ENCODE results near the gene AMY2B. TPM values are rescaled to one million over a fixed set of nuclear protein-coding genes. Genes with fewer than 3 reads are reported as not detected.

The AMY2B gene
- total and polyA plus RNA-seq, 2 of the 4 experiments (the other 2 are of a cell fraction), result 0.72 to 1.7 TPM

- H2BK20ac ChIP-seq (ENCODE audit: low read depth, low read length), result no peak overlapping the region
- dilution Hi-C loops (cut with HindIII; ENCODE audit: low sequenced_read_pairs, unreplicated experiment) (no loop called here), in situ Hi-C loops (cut with MboI; ENCODE audit: low sequenced_read_pairs) (no loop called here), intact Hi-C loops (cut with micrococcal nuclease) (no loop called here)
- H3K9me3 ChIP-seq (ENCODE audit: control insufficient read depth, insufficient read depth, low read length), result no peaks in the 10 kb centered on the region
- no peak overlapping the region for H3K4ac ChIP-seq (ENCODE audit: low read depth, low read length)
- no peak for TF ChIP-seq RAD21 (IDR thresholded peaks at IDR 0.05; ENCODE audit: low read length)
- TF ChIP-seq MXI1 (IDR thresholded peaks at IDR 0.05; ENCODE audit: borderline replicate concordance, low read depth, low read length), result no peak
- no peak for TF ChIP-seq CEBPB (IDR thresholded peaks at IDR 0.05; ENCODE audit: low read depth, low read length)
- TF ChIP-seq RFX5 (IDR thresholded peaks at IDR 0.05; ENCODE audit: low read depth, low read length), result no peak
- TF ChIP-seq, protein P1, sequence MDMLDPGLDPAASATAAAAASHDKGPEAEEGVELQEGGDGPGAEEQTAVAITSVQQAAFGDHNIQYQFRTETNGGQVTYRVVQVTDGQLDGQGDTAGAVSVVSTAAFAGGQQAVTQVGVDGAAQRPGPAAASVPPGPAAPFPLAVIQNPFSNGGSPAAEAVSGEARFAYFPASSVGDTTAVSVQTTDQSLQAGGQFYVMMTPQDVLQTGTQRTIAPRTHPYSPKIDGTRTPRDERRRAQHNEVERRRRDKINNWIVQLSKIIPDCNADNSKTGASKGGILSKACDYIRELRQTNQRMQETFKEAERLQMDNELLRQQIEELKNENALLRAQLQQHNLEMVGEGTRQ (IDR thresholded peaks at IDR 0.05; ENCODE audit: low read depth, low read length), result no peak
- TF ChIP-seq ELK1 (IDR thresholded peaks at IDR 0.05; ENCODE audit: borderline replicate concordance, low read depth, low read length), result no peak
- TF ChIP-seq MAFK (IDR thresholded peaks at IDR 0.05; ENCODE audit: low read depth, low read length), result no peak
- TF ChIP-seq BHLHE40 (IDR thresholded peaks at IDR 0.05; ENCODE audit: low read depth, low read length), result no peak
- no TSS peak for BruUV-seq (replicated peaks)
- H3K23ac ChIP-seq (ENCODE audit: low read depth, low read length), result no peak overlapping the region
- no peaks in the 10 kb centered on the region for H3K36me3 ChIP-seq (ENCODE audit: control insufficient read depth, insufficient read depth, low read length)
- no peaks in the 10 kb centered on the region for H3K9me1 ChIP-seq (ENCODE audit: insufficient read depth, low read length)
- H2BK120ac ChIP-seq (ENCODE audit: low read depth, low read length), result no peak overlapping the region
- H3K14ac ChIP-seq (replicated peaks; ENCODE audit: low read depth, low read length), result no peak overlapping the region
- H2BK5ac ChIP-seq (ENCODE audit: low read depth, low read length, poor library complexity, severe bottlenecking), result no peak overlapping the region
- no peak overlapping the region for H4K8ac ChIP-seq (ENCODE audit: low read depth in 2 of 2, low read length in 2 of 2)
- no peak overlapping the region for H3K9ac ChIP-seq (ENCODE audit: low read depth, low read length)
- no peak overlapping the region for H4K91ac ChIP-seq (ENCODE audit: insufficient read depth, low read depth, low read length)
- H4K5ac ChIP-seq (ENCODE audit: low read depth, low read length), result no peak overlapping the region
- H3K27ac ChIP-seq (ENCODE audit: insufficient read depth, low read length), result no peak overlapping the region
- H3K79me1 ChIP-seq (ENCODE audit: low read depth in 1 of 2, low read length in 2 of 2), result no peaks in the 10 kb centered on the region
- CTCF ChIA-PET, result no interaction called here
- no peak overlapping the region for H2AK9ac ChIP-seq (replicated peaks; ENCODE audit: low read depth, low read length, poor library complexity)
- no peak overlapping the region for H3K56ac ChIP-seq (ENCODE audit: extremely low read depth, insufficient read depth, low read length)
- POLR2A ChIA-PET (ENCODE audit: unreplicated experiment), result no interaction called here
- no peaks in the 10 kb centered on the region for H3K27me3 ChIP-seq (ENCODE audit: control insufficient read depth, insufficient read depth, low read length)
- H2BK15ac ChIP-seq (ENCODE audit: low read depth, low read length), result no peak overlapping the region
- H3K4me1 ChIP-seq (ENCODE audit: control insufficient read depth, insufficient read depth, low read length), result no peaks in the 10 kb centered on the region
- H2AFZ ChIP-seq (replicated peaks; ENCODE audit: low read length, poor library complexity), result no peak overlapping the region
- DNase-seq (no peak), ATAC-seq (ENCODE audit: low read depth) (no peak)
- no peak overlapping the region for H3K4me3 ChIP-seq (ENCODE audit: insufficient read depth, low read depth, low read length)
- H4K20me1 ChIP-seq (ENCODE audit: insufficient read depth, low read length), result no peaks in the 10 kb centered on the region
- no peak overlapping the region for H3K4me2 ChIP-seq (ENCODE audit: low read depth, low read length)
- no peak overlapping the region for H3K18ac ChIP-seq (ENCODE audit: low read depth, low read length)
- no peak overlapping the region for H2AK5ac ChIP-seq (ENCODE audit: low read depth, low read length)
- WGBS, 2 experiments (ENCODE audit: extremely low coverage in 2 of 2, insufficient read length in 1 of 2), result 95% methylated on average over 3 of the region's 7 CpGs; no CpG with 5 or more reads in 1 of the 2 experiments
These were observed 1.9 kb upstream of the AMY2B start for GRCh38 chr1:103569493-103569892.

All from IMR-90 (cell line).